Kidney epithelial cell (primary cell): ENCODE data around the gene AKT3. TPM values are rescaled to one million over a fixed set of nuclear protein-coding genes. Genes with fewer than 3 reads are reported as not detected.
A peak's percentile ranks its signal among the peaks of the same experiment; 100 is the strongest.

Source experiments
- DNase-seq: peaks from one replicate; pipeline ENCODE4 v3.0.0-alpha.2; 2010; ENCODE audit warnings: low read depth
- H3K27me3 ChIP-seq: 2 replicates; pipeline ENCODE4 v1.6.0; 2011; ENCODE audit warnings: low read length; ENCODE audit not compliant: control insufficient read depth, insufficient read depth
- H3K36me3 ChIP-seq: 2 replicates; pipeline ENCODE4 v1.5.1; 2011; ENCODE audit warnings: low read length; ENCODE audit not compliant: control insufficient read depth, insufficient read depth
- H3K4me3 ChIP-seq: 2 replicates; pipeline ENCODE4 v1.5.1; 2011; ENCODE audit warnings: low read depth, mild to moderate bottlenecking, control low read depth, low read length
- total RNA-seq: library from RNA; depleted of rRNA; stranded (reverse); fragments of >200 nt; gene quantifications from 2 replicates; pipeline ENCODE4 v1.2.3, GENCODE V29; 2015
- TF ChIP-seq, protein P1 (sequence below): IDR thresholded peaks from 2 replicates; pipeline ENCODE4 v1.5.1; 2011; ENCODE audit warnings: mild to moderate bottlenecking, moderate library complexity, low read length, control low read depth, inconsistent platforms; ENCODE audit not compliant: insufficient read depth, poor library complexity, severe bottlenecking

The AKT3 gene
- total RNA-seq, 1 donor from 2014 or later = 13.1 TPM

DNA sequence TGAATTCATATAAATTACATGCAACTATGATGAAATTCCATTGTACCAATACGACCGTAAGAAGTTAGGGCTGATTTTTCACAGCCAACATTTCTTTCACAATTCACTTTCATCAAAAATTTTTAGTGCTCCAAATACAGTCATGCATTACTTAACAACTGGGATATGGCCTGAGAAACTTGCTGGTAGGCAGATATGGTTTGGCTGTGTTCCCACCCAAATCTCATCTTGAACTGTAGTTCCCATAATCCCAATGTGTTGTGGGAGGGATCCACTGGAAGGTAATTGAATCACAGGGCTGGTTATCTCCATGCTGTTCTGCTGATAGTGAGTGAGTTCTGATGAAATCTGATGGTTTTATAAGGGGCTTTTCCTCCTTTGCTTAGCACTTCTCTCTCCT, 244.4 kb downstream of the AKT3 start:
- TF ChIP-seq, protein P1, sequence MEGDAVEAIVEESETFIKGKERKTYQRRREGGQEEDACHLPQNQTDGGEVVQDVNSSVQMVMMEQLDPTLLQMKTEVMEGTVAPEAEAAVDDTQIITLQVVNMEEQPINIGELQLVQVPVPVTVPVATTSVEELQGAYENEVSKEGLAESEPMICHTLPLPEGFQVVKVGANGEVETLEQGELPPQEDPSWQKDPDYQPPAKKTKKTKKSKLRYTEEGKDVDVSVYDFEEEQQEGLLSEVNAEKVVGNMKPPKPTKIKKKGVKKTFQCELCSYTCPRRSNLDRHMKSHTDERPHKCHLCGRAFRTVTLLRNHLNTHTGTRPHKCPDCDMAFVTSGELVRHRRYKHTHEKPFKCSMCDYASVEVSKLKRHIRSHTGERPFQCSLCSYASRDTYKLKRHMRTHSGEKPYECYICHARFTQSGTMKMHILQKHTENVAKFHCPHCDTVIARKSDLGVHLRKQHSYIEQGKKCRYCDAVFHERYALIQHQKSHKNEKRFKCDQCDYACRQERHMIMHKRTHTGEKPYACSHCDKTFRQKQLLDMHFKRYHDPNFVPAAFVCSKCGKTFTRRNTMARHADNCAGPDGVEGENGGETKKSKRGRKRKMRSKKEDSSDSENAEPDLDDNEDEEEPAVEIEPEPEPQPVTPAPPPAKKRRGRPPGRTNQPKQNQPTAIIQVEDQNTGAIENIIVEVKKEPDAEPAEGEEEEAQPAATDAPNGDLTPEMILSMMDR = no peak
- Histone ChIP-seq H3K4me3 (no peak overlapping the region), H3K36me3 (no peaks in the 10 kb centered on the region), H3K27me3 (no peaks in the 10 kb centered on the region)
- DNase-seq = no peak

DNA sequence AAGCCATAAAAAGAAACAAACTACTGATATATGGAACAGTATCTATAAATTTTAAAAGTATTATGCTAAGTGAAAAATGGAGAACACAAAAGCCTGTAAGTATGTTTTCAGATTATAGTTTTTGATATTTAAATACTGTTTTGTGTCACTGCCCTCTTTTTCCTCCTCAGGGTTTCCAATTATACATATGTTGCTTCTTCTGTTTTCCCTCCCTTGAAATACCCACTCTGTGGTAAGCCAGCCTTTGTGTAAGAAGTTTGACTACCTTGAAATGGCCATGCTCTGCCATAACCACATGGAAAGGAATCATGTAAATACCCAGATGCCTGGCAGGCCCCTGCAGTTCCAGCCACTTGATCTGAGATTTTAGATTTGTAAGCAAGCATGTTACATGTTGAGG, 248.3 kb downstream of the AKT3 start:
- DNase-seq = no peak
- Histone ChIP-seq H3K36me3 (no peaks in the 10 kb centered on the region), H3K27me3 (no peaks in the 10 kb centered on the region), H3K4me3 (no peak overlapping the region)
- TF ChIP-seq, protein P1 = no peak

DNA sequence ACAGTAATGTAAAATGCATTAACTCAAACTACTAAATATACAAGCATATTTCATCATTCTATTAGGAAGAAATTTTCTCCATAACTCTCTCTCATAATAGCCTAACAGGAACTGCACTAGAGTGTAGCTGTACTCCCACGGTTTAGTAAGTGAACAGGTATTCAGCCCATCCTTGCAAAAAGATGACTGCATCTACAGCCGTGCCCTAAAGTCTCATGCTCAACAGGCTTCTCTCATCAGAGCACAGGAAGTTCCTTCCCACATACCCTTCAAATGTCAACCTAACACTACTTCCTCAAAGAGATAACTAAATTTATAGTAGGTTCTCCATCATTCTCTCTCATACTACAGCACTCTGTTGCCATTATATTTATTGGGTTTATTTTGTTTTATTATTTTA, 251.6 kb downstream of the AKT3 start:
- peak; percentile 58 for DNase-seq
- Histone ChIP-seq H3K27me3 (no peaks in the 10 kb centered on the region), H3K36me3 (no peaks in the 10 kb centered on the region), H3K4me3 (no peak overlapping the region)
- TF ChIP-seq, protein P1 = no peak

DNA sequence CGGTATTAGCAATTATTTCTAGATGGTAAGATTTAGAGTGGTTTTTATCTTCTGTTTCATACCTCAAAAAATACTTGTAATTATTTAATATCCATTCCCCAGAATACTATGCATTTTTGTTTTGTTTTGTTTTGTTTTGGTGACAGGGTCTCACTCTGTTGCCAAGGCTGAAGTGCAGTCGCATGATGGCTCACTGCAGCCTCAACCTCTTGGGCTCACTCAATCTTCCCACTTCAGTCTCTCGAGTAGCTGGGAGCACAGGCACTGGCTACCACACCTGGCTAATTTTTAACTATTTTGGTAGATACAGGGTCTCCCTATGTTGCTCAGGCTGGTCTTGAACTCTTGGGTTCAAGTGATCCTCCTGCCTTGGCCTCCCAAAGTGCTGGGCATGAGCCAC, 252.7 kb downstream of the AKT3 start:
- no peak overlapping the region for H3K4me3 ChIP-seq
- H3K36me3 ChIP-seq = no peaks in the 10 kb centered on the region
- no peak for DNase-seq
- TF ChIP-seq, protein P1 = no peak
- no peaks in the 10 kb centered on the region for H3K27me3 ChIP-seq

DNA sequence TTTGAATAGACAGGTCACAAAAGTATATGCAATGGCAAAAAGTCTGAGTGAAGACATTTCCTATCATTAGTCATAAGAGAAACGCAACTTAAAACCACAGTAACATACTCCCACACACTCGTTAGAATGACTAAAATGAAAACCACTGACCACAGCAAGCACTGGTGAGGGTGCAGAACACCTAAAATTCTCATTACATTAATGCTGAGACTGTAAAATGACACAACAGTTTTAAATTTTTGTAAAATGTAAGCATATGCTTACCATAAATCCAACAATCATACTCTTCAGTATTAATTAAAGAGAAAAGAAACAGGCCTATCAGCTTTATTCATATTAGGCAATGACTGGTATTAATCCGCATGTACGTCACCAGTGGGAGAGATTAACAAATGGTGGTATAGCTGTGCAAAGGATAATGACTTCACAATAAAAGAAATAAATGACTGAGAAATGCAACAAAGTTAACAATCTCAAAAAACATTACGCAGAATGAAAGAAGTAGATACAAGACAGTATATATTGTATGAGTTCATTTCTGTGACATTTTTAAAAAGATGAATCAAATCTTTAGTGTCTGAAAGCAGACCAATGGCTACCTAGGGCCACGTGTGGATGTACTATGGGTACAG, 253.5 kb downstream of the AKT3 start:
- H3K4me3 ChIP-seq = no peak overlapping the region
- TF ChIP-seq, protein P1 = no peak
- H3K27me3 ChIP-seq = no peaks in the 10 kb centered on the region
- DNase-seq = peak; percentile 78
- no peaks in the 10 kb centered on the region for H3K36me3 ChIP-seq

DNA sequence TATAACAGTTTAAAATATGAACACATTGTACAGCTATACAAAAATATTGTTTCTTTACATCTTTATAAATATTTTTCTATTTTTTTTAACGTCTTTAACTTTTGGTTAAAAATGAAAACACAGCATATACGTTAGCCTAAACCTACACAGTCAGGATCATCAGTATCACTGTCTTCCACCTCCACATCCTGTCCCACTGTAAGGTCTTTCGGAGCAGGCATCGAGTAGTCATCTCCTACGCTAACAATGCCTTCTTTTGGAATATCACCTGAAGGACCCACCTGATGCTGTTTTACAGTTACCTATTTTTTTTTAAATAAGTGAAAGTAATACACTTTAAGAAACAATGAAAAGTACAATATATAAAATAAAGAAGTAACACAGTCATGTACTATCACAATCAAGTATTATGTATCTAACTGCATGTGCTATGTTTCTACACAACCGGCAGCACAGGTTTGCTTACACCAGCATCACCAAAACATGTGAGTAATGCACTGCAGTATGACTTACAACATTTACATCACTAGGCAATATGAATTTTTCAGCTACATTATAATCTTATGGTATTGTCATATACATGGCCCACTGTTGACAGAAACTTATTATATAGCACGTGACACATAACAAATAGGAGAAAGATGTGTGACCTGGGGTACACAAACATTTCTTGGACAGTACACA, 254.4 kb downstream of the AKT3 start:
- Histone ChIP-seq H3K27me3 (no peaks in the 10 kb centered on the region), H3K36me3 (no peaks in the 10 kb centered on the region), H3K4me3 (no peak overlapping the region)
- TF ChIP-seq, protein P1 = no peak
- DNase-seq = no peak
